ENCODE results near the gene ZNF536. TPM values are rescaled to one million over a fixed set of nuclear protein-coding genes. Genes with fewer than 3 reads are reported as not detected.

The ZNF536 gene
- total and polyA plus RNA-seq, 2 donors (not counting 1 experiment from before 2014, with no cell fraction given): 0.50 TPM; not detected in 1

DNA sequence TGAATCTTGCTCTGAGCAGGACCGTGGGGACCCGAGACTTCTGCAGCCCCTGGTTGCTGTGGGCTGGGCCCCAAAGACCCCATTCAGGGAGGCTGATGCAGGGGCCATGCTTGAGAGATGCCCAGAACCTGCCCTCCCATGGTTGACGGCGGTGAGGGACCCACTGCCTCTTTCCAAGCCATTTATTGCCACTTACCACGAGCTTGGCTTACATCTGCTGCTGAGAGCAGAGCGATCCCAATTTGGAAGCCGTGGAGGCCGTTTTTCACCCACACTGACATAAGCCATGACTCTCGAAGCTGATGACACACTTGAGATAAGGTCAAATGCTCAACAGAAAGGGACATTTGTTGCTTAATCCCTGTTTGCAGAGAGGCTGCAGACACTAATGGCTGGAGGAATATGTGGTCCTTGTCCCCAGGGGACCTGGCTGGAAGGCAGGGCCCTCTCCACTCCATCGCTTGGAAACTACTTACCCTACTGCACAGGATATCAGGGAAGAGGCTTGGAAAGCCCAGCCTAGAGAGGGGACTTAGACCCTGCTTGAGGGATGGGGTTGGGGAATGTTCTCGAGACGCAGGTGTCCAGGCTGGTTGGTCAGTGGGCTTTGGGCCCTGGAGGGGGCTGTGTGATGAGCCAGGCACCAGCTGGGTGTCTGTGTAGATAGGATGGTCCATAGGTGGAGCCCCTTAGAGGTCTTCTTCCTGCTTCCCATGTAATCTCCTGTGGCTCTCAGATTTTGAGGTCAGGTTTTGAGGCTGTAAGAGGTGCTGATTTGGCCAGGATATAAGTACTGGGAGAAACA, 15.3 kb downstream of the ZNF536 start:
- Histone ChIP-seq H3K36me3 (ENCODE audit: control insufficient read depth, insufficient read depth, low read length) (no peaks in the 10 kb centered on the region), H3K9me3 (ENCODE audit: control insufficient read depth, insufficient read depth, low read depth, low read length) (no peaks in the 10 kb centered on the region), H3K4me1 (ENCODE audit: control insufficient read depth, extremely low read depth, insufficient read depth, low read length) (no peaks in the 10 kb centered on the region), H2AFZ (ENCODE audit: low read length) (no peak overlapping the region), H3K9ac (ENCODE audit: insufficient read depth, low read length) (no peak overlapping the region), H3K4me2 (ENCODE audit: extremely low read depth, insufficient read depth, low read length) (no peak overlapping the region), H3K27me3 (ENCODE audit: control insufficient read depth, insufficient read depth, low read length) (no peaks in the 10 kb centered on the region), H3K27ac (ENCODE audit: insufficient read depth, low read length) (no peak overlapping the region), H3K4me3 (replicated peaks in 1 of 4; ENCODE audit: control extremely low read depth in 1 of 4, insufficient read depth in 1 of 4, low read depth in 3 of 4, low read length in 4 of 4) (no peak overlapping the region), H3K79me2 (ENCODE audit: control insufficient read depth, insufficient read depth, low read length) (no peaks in the 10 kb centered on the region), H4K20me1 (ENCODE audit: control insufficient read depth, extremely low read depth, insufficient read depth, low read length) (no peaks in the 10 kb centered on the region)
- TF ChIP-seq, protein P1, sequence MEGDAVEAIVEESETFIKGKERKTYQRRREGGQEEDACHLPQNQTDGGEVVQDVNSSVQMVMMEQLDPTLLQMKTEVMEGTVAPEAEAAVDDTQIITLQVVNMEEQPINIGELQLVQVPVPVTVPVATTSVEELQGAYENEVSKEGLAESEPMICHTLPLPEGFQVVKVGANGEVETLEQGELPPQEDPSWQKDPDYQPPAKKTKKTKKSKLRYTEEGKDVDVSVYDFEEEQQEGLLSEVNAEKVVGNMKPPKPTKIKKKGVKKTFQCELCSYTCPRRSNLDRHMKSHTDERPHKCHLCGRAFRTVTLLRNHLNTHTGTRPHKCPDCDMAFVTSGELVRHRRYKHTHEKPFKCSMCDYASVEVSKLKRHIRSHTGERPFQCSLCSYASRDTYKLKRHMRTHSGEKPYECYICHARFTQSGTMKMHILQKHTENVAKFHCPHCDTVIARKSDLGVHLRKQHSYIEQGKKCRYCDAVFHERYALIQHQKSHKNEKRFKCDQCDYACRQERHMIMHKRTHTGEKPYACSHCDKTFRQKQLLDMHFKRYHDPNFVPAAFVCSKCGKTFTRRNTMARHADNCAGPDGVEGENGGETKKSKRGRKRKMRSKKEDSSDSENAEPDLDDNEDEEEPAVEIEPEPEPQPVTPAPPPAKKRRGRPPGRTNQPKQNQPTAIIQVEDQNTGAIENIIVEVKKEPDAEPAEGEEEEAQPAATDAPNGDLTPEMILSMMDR (conservative IDR thresholded peaks at IDR 0.05 in 1 of 2, IDR thresholded peaks at IDR 0.05 in 1 of 2; ENCODE audit: low read depth in 1 of 2, low read length in 2 of 2): no peak
- DNase-seq (ENCODE audit: low read depth in 2 of 2): no peak

DNA sequence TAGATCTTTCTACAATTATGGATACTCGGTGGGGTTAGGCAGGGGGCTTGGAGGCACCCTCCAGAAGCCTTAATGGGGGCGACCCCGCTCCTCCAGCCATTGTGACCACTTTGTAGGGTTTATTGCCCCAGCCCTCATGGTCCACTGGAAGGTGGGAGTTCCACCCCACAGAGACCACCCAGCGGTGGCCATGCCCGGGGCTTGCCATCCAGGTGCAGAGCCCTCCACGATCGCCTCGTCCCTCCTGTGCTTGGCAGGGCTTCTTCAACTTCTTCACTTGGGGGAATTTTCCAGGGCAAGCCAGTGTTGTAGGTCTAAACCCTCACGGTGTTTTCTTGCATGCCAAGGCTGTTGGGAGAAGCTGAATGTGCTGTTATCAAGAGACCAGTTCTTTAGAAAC, 16.1 kb downstream of the ZNF536 start:
- no peak overlapping the region for H3K9ac ChIP-seq (ENCODE audit: insufficient read depth, low read length)
- no peak overlapping the region for H2AFZ ChIP-seq (ENCODE audit: low read length)
- H4K20me1 ChIP-seq (ENCODE audit: control insufficient read depth, extremely low read depth, insufficient read depth, low read length): no peaks in the 10 kb centered on the region
- H3K4me1 ChIP-seq (ENCODE audit: control insufficient read depth, extremely low read depth, insufficient read depth, low read length): no peaks in the 10 kb centered on the region
- H3K9me3 ChIP-seq (ENCODE audit: control insufficient read depth, insufficient read depth, low read depth, low read length): no peaks in the 10 kb centered on the region
- DNase-seq (ENCODE audit: low read depth in 2 of 2): no peak
- no peak overlapping the region for H3K27ac ChIP-seq (ENCODE audit: insufficient read depth, low read length)
- no peaks in the 10 kb centered on the region for H3K79me2 ChIP-seq (ENCODE audit: control insufficient read depth, insufficient read depth, low read length)
- no peaks in the 10 kb centered on the region for H3K27me3 ChIP-seq (ENCODE audit: control insufficient read depth, insufficient read depth, low read length)
- no peak overlapping the region for H3K4me3 ChIP-seq (replicated peaks in 1 of 4; ENCODE audit: control extremely low read depth in 1 of 4, insufficient read depth in 1 of 4, low read depth in 3 of 4, low read length in 4 of 4)
- TF ChIP-seq, protein P1 (conservative IDR thresholded peaks at IDR 0.05 in 1 of 2, IDR thresholded peaks at IDR 0.05 in 1 of 2; ENCODE audit: low read depth in 1 of 2, low read length in 2 of 2): no peak
- TF ChIP-seq EZH2 (IDR thresholded peaks at IDR 0.05; ENCODE audit: low read length, missing control alignments): no peak
- H3K36me3 ChIP-seq (ENCODE audit: control insufficient read depth, insufficient read depth, low read length): no peaks in the 10 kb centered on the region
- H3K4me2 ChIP-seq (ENCODE audit: extremely low read depth, insufficient read depth, low read length): no peak overlapping the region

DNA sequence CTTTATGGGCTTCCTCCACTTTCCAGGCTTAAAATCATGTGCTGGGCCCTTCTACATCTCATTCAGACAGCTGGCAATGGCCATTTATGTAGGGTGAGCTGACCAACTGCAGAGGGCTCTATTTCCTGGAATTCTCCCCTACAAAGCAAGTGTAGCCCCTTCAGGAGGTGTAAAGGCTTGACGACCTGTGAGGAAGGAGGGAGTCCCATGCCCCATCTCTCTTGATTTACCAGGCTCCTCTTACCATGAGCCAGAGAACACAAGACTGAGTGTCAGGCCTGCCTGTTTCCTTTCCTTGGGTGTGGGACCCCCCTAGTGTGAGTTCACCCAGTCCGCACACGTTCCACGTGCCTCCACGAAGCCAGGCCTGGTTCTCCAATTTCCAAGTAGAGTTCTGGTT, 16.6 kb downstream of the ZNF536 start:
- H3K36me3 ChIP-seq (ENCODE audit: control insufficient read depth, insufficient read depth, low read length): no peaks in the 10 kb centered on the region
- H3K79me2 ChIP-seq (ENCODE audit: control insufficient read depth, insufficient read depth, low read length): no peaks in the 10 kb centered on the region
- no peaks in the 10 kb centered on the region for H3K4me1 ChIP-seq (ENCODE audit: control insufficient read depth, extremely low read depth, insufficient read depth, low read length)
- H3K9me3 ChIP-seq (ENCODE audit: control insufficient read depth, insufficient read depth, low read depth, low read length): no peaks in the 10 kb centered on the region
- H3K4me2 ChIP-seq (ENCODE audit: extremely low read depth, insufficient read depth, low read length): no peak overlapping the region
- no peaks in the 10 kb centered on the region for H4K20me1 ChIP-seq (ENCODE audit: control insufficient read depth, extremely low read depth, insufficient read depth, low read length)
- H2AFZ ChIP-seq (ENCODE audit: low read length): no peak overlapping the region
- H3K27me3 ChIP-seq (ENCODE audit: control insufficient read depth, insufficient read depth, low read length): no peaks in the 10 kb centered on the region
- H3K4me3 ChIP-seq (replicated peaks in 1 of 4; ENCODE audit: control extremely low read depth in 1 of 4, insufficient read depth in 1 of 4, low read depth in 3 of 4, low read length in 4 of 4): no peak overlapping the region
- H3K9ac ChIP-seq (ENCODE audit: insufficient read depth, low read length): no peak overlapping the region
- TF ChIP-seq, protein P1 (conservative IDR thresholded peaks at IDR 0.05 in 1 of 2, IDR thresholded peaks at IDR 0.05 in 1 of 2; ENCODE audit: low read depth in 1 of 2, low read length in 2 of 2): no peak
- no peak for TF ChIP-seq EZH2 (IDR thresholded peaks at IDR 0.05; ENCODE audit: low read length, missing control alignments)
- H3K27ac ChIP-seq (ENCODE audit: insufficient read depth, low read length): no peak overlapping the region
- no peak for DNase-seq (ENCODE audit: low read depth in 2 of 2)
